ENCODE measurements around the gene TMEM163.
"Not testable (repeated sequence)": the region's sequence is repeated elsewhere in the genome, so short reads cannot be mapped to it uniquely, and the experiment has no call there.

Gene TMEM163

GRCh38 chr2:134609924-134610513 lies 108.8 kb downstream of the TMEM163 start:
- DNase-seq: no peak

DNA sequence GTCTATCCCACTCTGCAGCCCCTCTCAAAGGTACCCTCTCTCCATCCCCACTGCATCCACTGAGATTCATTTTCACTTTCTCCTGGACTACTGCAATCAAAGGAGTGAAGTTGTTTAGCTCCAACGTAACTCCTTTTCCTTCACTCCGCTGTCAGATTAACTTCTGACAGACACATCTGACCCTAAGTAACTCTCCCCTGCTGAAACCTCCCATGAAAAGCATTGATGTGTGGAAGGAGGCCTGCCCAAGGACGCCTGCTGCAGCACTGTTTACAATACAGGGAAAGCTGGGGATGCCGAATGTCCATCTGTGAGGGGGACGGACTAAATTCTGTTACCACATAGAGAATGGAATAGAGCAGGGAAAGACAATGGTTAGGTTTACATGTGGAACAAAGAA lies 114.8 kb downstream of the TMEM163 start:
- DNase-seq: no peak

GRCh38 chr2:134602666-134603065 lies 116.1 kb downstream of the TMEM163 start:
- DNase-seq: no peak

DNA sequence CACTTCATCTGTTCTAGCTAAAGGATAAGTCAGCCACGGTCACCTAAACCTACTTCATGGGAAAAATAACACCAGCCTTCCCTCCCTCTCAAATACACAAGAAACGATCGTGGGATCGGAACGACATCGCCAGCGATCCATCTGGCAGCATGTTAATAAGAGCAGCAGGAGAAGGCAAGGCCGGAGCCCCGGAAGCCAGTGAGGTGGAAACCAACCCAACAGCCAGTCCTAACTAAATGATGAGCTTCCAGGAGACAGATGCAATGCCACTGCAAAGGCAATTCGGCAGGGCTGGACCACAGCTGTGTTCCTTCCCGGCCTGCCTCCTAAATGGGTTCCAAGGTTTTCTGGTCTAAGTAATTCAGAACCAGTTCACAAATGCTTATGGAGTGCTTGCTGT lies 117.5 kb downstream of the TMEM163 start:
- DNase-seq: no peak

DNA sequence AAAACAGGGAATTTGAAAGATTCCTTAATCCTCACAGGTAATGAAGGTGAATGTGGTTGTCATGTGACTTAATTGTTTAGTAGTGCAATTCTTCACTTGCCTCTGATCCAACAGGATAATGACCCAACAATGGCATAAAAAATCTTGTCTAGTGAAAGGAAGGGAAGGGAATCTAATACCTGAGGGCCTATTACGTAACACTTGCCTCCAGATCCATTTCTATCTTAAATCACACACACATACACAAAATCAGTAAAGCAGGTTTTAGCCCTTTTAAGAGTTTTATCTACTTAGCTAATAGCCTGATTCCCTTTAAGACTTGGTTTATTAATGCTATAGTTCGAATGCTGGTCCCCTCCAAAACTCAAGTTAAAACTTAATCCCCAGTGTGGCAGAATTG lies 118.6 kb downstream of the TMEM163 start:
- DNase-seq: no peak

GRCh38 chr2:134599236-134599635 lies 119.6 kb downstream of the TMEM163 start:
- DNase-seq: no peak

DNA sequence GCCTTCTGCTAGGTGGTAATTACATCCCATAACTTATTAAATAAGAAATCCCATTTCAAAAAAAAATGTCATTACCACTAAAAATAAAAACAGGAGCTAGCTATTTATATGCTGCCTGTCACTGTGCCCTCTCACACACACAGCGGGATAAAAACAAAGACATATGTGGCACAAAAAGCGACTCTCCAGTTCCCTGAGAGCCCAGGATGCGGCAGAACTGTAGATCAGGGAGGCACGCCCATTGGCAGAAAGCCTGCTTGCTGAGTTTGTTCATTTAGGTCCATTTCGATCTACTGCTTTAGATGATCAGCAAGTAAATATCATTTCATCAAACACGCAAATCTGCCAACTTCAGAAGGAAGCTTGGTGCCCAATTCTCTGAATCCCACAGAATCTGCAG lies 124.4 kb downstream of the TMEM163 start:
- no peak for DNase-seq

DNA sequence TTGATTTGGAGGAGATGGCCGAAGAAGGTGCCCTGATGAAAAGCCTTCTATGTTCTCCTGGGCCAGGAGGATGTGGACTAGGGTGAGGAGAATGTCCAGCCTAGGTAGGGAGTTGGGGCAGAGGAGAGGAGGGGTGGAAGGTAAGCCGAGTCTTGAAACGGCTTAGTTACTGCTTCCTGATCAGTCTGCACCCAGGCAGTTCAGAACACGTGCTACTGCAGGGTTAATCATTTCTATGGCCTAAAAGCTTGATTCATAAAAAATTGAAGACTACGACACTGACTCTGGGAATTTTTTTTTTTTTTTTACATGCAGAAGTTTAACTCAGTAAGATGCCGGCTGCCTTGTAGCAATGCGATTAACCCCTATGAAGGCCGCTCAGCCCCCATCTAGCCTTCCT lies 125.3 kb downstream of the TMEM163 start:
- DNase-seq: no peak

DNA sequence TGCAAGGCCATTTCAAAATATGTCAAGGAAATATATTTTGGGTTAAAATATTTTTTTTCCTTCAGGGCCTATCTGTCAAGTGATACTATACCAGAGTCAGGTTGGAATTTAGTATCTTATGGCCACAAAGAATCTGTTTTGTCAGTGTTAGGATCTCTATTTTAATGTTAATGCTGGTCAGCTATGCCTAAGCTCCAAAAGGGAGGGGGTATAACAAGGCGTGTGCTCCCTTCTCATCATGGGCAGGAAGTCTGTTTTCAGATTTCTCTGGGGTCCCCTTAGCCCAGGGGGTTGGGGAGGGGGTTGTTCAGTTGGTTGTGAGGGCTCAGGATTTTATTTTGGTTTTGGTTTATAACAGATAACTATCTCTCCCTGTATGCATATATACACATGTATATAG lies 126.4 kb downstream of the TMEM163 start:
- DNase-seq: no peak

GRCh38 chr2:134591526-134591925 lies 127.3 kb downstream of the TMEM163 start:
- no peak for DNase-seq

DNA sequence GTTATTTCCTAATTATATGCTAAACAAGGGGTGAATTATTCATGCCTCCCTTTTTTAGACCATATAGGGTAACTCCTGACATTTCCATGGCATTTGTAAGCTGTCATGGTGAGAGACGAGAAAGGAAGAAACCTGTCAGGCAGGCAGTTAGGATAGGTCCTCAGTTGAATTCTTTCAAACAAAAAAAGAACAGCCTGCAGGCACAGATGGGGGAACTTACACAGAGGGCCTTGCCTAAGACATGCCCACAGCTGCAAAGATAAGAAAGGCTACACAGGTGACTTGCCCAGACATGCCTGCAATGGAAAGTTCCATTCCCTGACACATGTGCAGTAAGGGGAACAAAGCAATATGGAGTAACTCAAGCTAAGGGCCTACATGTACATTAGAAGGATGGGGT lies 128.1 kb downstream of the TMEM163 start:
- no peak for DNase-seq

- not testable (repeated sequence) for DNase-seq
Measured at GRCh38 chr2:134589171-134590083, 129.4 kb downstream of the TMEM163 start.

DNA sequence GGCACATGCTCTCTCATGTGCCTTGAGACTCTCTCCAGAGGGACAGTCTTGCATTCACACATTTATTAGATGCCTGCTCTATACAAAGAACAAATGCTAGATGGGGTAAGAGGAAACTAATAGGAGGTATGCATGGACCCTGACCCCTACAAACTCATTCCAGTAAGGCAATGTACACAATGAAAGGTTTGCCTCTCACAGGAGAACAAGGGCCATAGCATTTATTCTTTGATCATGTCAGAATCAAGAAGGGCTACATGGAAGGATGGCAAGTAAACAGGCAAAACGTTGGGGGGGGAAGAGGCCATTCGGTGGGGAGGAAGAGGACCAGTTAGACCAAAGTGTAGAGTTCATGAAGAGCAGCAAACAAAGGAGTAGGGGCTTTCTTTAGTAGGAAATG lies 130.2 kb downstream of the TMEM163 start:
- no peak for DNase-seq

GRCh38 chr2:134586326-134586965 lies 132.4 kb downstream of the TMEM163 start:
- DNase-seq: no peak

DNA sequence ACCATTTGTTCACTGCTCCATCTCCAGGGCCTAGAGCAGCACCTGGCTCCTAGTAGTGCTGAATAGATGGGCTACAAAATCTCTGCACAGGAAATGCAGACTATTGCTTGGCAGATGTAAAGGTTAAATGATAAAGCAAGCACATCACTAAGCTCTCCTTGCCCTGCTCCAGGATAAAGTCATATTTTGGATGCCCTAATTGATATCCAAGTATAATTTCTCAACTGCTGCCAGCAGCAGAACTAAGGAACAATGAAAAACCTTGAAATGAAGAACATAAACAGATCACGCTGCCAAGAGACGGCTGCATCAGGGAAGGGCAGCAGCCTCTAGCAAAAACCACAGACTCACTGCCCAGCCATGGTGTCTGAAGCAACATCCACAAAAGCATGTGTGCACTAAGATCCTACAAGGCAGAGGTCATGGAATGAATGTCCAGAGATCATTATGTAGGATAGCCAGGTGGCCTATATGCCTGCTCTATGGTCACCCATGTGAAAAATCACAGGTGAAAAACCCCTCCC lies 134.7 kb downstream of the TMEM163 start:
- no peak for DNase-seq

DNA sequence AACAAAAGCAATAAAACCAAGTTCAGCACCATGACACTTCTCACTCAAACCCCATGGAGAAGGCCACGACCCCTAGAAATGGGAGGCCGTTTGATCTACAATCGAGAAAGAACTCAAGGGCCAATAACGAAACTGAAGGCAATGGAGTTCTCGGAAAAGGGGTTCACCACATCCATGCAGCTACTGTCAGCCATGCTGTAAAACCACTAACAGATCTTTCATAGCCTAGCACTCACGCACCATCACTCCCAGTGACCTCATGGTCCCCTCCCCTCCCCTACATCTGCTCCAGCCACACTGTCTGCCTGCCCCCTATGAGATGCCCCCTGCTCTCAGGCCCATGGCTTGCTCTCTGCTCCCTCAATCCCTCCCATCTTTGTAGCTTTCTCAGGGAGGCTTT lies 135.3 kb downstream of the TMEM163 start:
- no peak for DNase-seq

DNA sequence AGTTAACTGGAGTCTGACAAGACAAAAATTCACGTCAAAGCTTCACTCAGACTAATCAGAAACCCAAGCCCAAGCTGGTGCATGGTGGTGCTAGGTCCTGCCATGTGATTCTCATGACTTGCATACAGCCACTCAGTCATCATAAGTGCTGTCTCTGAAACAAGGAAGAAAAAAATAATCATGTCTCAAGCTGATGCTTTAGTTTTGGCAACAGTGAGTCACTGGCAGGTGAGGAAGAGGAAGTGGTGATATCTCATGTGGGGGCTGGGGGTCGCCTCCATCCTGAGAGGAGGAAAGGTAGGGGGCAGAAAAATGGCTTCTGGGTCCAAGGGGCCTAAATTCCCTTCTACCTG lies 136.3 kb downstream of the TMEM163 start:
- DNase-seq: no peak

DNA sequence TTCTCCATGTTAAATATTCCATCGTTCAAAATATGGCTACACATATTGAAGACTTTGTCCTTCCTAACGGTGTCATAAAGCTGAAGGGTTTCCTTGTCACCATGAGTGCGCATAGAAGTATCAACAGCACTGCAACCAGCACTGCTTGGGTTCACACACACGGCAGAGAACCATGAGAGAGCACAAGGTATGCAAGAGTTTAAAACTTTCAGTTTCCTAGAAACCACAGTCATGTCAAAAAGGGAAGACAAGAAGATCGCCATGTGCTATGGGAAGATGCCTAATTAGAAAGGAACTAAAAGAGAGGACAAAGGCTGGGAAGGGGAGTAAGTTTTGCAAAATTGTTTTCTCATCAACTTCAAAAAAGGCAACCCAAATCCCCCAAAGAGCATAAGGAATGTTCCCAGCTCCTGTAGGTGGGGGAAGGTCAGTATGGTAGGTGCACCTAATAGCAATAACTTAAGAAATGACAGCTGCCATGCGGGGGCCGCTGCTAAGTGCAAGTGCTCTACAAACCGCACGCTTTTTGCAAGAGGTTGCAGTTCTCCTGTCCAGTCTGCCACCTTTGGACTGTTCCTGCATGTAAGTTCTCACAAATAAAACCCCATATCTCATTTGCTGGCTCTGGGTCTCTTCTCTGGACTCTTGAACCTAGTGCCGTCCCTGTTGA lies 136.8 kb downstream of the TMEM163 start:
- no peak for DNase-seq

DNA sequence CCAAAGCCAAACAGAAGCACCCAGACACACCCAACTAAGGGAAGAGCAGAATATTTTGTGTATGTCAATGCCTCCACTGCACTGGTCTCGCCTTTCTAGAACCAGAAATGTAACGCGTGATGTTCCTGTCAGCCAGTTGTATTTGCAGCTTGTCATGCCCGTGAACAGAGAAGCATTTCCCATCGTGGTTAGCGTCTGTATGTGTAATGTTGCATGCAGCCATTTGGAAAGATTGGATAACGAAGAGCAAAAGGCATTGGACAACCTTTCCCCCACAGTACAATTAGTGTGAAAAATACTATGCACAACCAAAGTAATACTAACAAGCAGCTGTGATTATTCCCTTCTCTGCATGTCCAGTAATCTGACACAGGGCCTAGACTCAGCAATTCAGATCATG lies 140.5 kb downstream of the TMEM163 start:
- DNase-seq: no peak

DNA sequence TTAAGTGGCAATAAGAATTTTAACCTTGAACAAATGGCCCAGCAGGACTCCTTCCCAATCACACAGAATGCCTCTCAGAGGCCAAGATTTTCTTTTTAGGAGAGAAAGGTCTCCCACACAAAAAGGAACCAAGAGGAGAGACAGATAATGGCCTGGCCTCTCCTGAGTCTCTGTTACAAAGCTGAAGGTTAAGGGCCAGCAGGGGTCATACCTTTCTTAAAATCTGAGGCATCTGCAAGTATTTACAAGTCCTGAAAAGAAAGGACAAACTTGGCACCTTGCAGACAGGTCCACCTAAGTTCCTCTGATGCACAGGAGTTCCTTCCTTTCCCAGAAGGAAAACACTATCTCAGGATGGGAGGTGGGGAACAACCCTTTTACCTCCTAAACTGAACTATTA lies 142.3 kb downstream of the TMEM163 start:
- DNase-seq: no peak

DNA sequence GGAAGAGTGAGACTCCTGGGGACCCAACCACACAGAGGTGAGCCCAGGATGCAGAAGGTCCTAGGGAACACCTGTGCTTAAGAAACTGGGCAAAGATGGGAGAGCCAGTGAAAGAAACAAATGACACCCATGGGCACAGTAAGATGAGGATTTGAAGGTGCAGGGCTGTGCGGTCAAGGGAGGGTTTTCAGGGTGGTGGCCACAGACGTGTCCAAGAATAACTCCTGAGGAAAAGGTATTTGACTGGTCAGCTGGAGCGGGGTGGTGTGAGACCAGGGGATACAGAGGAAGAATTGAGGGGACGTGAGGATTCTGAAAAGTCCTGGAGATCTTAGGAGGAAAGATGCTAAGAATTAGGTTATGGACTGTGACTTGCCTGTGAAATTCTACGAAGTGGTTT lies 142.9 kb downstream of the TMEM163 start:
- DNase-seq: no peak

DNA sequence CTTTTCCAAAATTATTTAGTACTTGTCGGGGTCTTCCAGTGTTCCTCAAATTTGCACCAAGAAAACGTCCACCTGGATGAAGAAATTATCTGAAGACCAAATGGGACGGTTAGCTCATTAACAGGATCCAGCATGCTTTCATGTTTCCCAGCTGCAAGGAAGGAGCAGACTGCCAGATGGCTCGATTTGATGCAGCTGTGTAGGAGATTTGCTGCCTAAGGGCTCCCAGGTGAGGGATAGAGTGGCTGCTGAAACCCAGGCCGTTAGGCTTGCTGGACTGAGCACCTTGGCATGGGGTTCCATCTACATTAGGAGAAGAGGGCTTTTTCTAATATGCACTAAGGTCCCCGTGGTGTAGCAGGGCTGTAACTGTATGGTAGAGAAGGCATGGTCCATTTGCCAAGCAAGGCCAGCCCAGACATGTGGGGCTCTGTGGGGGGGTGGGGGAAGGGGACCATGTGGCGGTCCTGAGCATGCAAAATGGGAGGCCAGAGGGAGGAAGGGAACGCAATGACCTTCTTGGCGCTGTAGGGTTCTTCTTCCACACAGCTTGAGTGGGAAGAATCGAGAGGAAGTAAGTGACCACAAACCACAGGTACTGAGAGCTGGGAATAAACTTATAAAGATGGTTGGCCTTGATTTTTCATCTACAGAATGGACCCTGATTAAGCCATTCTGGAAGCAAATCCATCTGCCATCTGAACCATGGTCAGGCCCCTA lies 144.0 kb downstream of the TMEM163 start:
- no peak for DNase-seq

DNA sequence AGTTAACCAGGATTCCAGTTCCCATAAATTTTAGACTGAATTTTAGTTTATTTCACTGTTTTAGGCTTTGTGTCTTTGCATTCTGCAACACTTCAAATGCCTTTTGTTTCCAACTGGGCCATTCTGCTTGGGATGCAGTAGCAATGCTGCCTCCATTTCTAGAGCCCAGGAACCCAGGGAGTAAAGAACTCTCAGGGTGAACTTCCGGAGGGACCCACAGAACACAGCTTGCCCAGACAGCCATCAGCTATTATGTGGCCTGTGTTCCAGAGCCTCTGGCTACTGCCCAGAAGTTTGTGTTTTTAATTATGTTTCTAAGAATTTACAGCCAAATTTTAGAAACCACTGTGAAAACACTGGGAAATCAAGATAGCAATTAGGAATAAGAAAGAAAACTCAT lies 145.1 kb downstream of the TMEM163 start:
- no peak for DNase-seq
